Neural progenitor cell (in vitro differentiated cells): ENCODE measurements around the gene KNG1. TPM values are rescaled to one million over a fixed set of nuclear protein-coding genes. Genes with fewer than 3 reads are reported as not detected.

ENCODE experiments used
- DNase-seq: peaks from one replicate; pipeline ENCODE4 v3.0.0-alpha.2; 2016; ENCODE audit warnings: low spot score
- H2AFZ ChIP-seq: fragments of 200-600 bp; sonication (generic); replicated peaks from 2 replicates; pipeline ENCODE4 v1.6.1; 2016; ENCODE audit warnings: antibody characterized with exemption
- H3F3A ChIP-seq: fragments of 200-600 bp; sonication (generic); 2 replicates; pipeline ENCODE4 v1.6.1; 2016; ENCODE audit warnings: antibody characterized with exemption, low read depth
- H3K27ac ChIP-seq: fragments of 200-600 bp; sonication (generic); 2 replicates; pipeline ENCODE4 v1.5.1; 2016; ENCODE audit warnings: mild to moderate bottlenecking
- H3K27me3 ChIP-seq: fragments of 200-600 bp; sonication (generic); 2 replicates; pipeline ENCODE4 v1.6.1; 2016; ENCODE audit warnings: mild to moderate bottlenecking, moderate library complexity
- H3K36me3 ChIP-seq: fragments of 200-600 bp; sonication (generic); 2 replicates; pipeline ENCODE4 v1.5.1; 2016
- H3K4me1 ChIP-seq: fragments of 200-600 bp; sonication (generic); 2 replicates; pipeline ENCODE4 v1.6.1; 2016; ENCODE audit warnings: mixed run types
- H3K4me2 ChIP-seq: fragments of 200-600 bp; sonication (generic); 2 replicates; pipeline ENCODE4 v1.6.1; 2016
- H3K4me3 ChIP-seq: fragments of 200-600 bp; sonication (generic); 2 replicates; pipeline ENCODE4 v1.5.1; 2016
- H3K79me2 ChIP-seq: fragments of 200-600 bp; sonication (generic); 2 replicates; pipeline ENCODE4 v1.6.1; 2016; ENCODE audit warnings: low read depth
- H3K9ac ChIP-seq: fragments of 200-600 bp; sonication (generic); 2 replicates; pipeline ENCODE4 v1.6.1; 2016
- H3K9me3 ChIP-seq: fragments of 200-600 bp; sonication (generic); 2 replicates; pipeline ENCODE4 v1.5.1; 2016; ENCODE audit warnings: low read depth
- H4K20me1 ChIP-seq: fragments of 200-600 bp; sonication (generic); 2 replicates; pipeline ENCODE4 v1.6.1; 2016; ENCODE audit warnings: low read depth
- H3K27ac Mint-ChIP-seq: 3 replicates; pipeline ENCODE4 v1.8.0; 2021; ENCODE audit warnings: mixed read lengths
- H3K27me3 Mint-ChIP-seq: 2 replicates; pipeline ENCODE4 v1.8.0; 2022; ENCODE audit warnings: low read depth, mild to moderate bottlenecking, inconsistent platforms, moderate library complexity, mixed read lengths; ENCODE audit not compliant: insufficient read depth
- H3K36me3 Mint-ChIP-seq: 3 replicates; pipeline ENCODE4 v1.8.0; 2021; ENCODE audit warnings: mixed read lengths
- H3K4me1 Mint-ChIP-seq: 3 replicates; pipeline ENCODE4 v1.8.0; 2021; ENCODE audit warnings: mixed read lengths
- H3K4me3 Mint-ChIP-seq: 3 replicates; pipeline ENCODE4 v1.8.0; 2021; ENCODE audit warnings: mild to moderate bottlenecking, moderate library complexity, mixed read lengths
- H3K9me3 Mint-ChIP-seq: 3 replicates; pipeline ENCODE4 v1.8.0; 2020; ENCODE audit warnings: mixed read lengths
- CTCF ChIP-seq: fragments of 200-600 bp; sonication (generic); IDR thresholded peaks from 2 replicates; pipeline ENCODE4 v1.5.1; 2017; ENCODE audit warnings: antibody characterized with exemption, mild to moderate bottlenecking
- EZH2 ChIP-seq: fragments of 200-600 bp; sonication (generic); IDR thresholded peaks from 2 replicates; pipeline ENCODE4 v1.6.1; 2017; ENCODE audit warnings: antibody characterized with exemption, mild to moderate bottlenecking, moderate library complexity
- EZH2phosphoT487 ChIP-seq: fragments of 200-600 bp; sonication (generic); IDR thresholded peaks from 2 replicates; pipeline ENCODE4 v1.6.1; 2017; ENCODE audit warnings: antibody characterized with exemption
- total RNA-seq: library from RNA; depleted of rRNA; stranded (reverse); fragments of >200 nt; gene quantifications from 2 replicates; pipeline ENCODE4 v1.2.3, GENCODE V29; 2015; ENCODE audit warnings: low replicate concordance

The KNG1 gene
- total RNA-seq, 1 donor from 2014 or later: not detected

GRCh38 chr3:186670155-186670554 lies 47.0 kb upstream of the KNG1 start:
- Histone ChIP-seq H3K4me2 (no peak overlapping the region), H4K20me1 (no peaks in the 10 kb centered on the region), H3K4me1 (no peaks in the 10 kb centered on the region), H3K4me3 (no peak overlapping the region), H3K36me3 (no peaks in the 10 kb centered on the region), H3F3A (no peaks in the 10 kb centered on the region), H3K27ac (no peak overlapping the region), H3K9me3 (no peaks in the 10 kb centered on the region), H3K9ac (no peak overlapping the region), H3K27me3 (peaks cover 38% of the 10 kb centered on the region), H2AFZ (no peak overlapping the region), H3K79me2 (no peaks in the 10 kb centered on the region)
- DNase-seq: no peak
- TF ChIP-seq CTCF (no peak), EZH2phosphoT487 (no peak), EZH2 (no peak)
- Mint-ChIP-seq H3K4me1 (no peaks in the 10 kb centered on the region), H3K36me3 (no peaks in the 10 kb centered on the region), H3K27ac (no peak overlapping the region), H3K9me3 (no peaks in the 10 kb centered on the region), H3K4me3 (no peak overlapping the region), H3K27me3 (peaks cover 4% of the 10 kb centered on the region)

GRCh38 chr3:186671051-186671450 lies 46.1 kb upstream of the KNG1 start:
- no peaks in the 10 kb centered on the region for H3K9me3 ChIP-seq
- H3K4me3 ChIP-seq: no peak overlapping the region
- H3K27me3 ChIP-seq: peaks cover 29% of the 10 kb centered on the region
- no peaks in the 10 kb centered on the region for H3K36me3 Mint-ChIP-seq
- no peaks in the 10 kb centered on the region for H3F3A ChIP-seq
- peaks cover 2% of the 10 kb centered on the region for H3K27me3 Mint-ChIP-seq
- TF ChIP-seq CTCF (no peak), EZH2 (no peak), EZH2phosphoT487 (no peak)
- H3K4me1 ChIP-seq: no peaks in the 10 kb centered on the region
- H3K4me1 Mint-ChIP-seq: no peaks in the 10 kb centered on the region
- no peaks in the 10 kb centered on the region for H3K36me3 ChIP-seq
- no peak overlapping the region for H3K27ac ChIP-seq
- H3K79me2 ChIP-seq: no peaks in the 10 kb centered on the region
- no peak overlapping the region for H3K9ac ChIP-seq
- no peaks in the 10 kb centered on the region for H4K20me1 ChIP-seq
- H3K4me3 Mint-ChIP-seq: no peak overlapping the region
- DNase-seq: no peak
- H3K4me2 ChIP-seq: no peak overlapping the region
- no peak overlapping the region for H3K27ac Mint-ChIP-seq
- no peak overlapping the region for H2AFZ ChIP-seq
- no peaks in the 10 kb centered on the region for H3K9me3 Mint-ChIP-seq

GRCh38 chr3:186678604-186679003 lies 38.6 kb upstream of the KNG1 start:
- no peaks in the 10 kb centered on the region for H3K36me3 ChIP-seq
- no peak for DNase-seq
- no peaks in the 10 kb centered on the region for H3K79me2 ChIP-seq
- H4K20me1 ChIP-seq: no peaks in the 10 kb centered on the region
- H3K27me3 ChIP-seq: peaks cover 3% of the 10 kb centered on the region
- Mint-ChIP-seq H3K27ac (no peak overlapping the region), H3K4me3 (no peak overlapping the region), H3K9me3 (no peaks in the 10 kb centered on the region), H3K36me3 (no peaks in the 10 kb centered on the region), H3K27me3 (peaks cover 2% of the 10 kb centered on the region), H3K4me1 (no peaks in the 10 kb centered on the region)
- no peak overlapping the region for H3K27ac ChIP-seq
- TF ChIP-seq EZH2phosphoT487: no peak
- no peak for TF ChIP-seq EZH2
- TF ChIP-seq CTCF: no peak
- no peak overlapping the region for H3K4me3 ChIP-seq
- H3K9me3 ChIP-seq: no peaks in the 10 kb centered on the region
- H2AFZ ChIP-seq: no peak overlapping the region
- no peaks in the 10 kb centered on the region for H3F3A ChIP-seq
- no peak overlapping the region for H3K9ac ChIP-seq
- H3K4me1 ChIP-seq: no peaks in the 10 kb centered on the region
- H3K4me2 ChIP-seq: no peak overlapping the region

- no peaks in the 10 kb centered on the region for H3K36me3 Mint-ChIP-seq
These were observed 38.0 kb upstream of the KNG1 start for GRCh38 chr3:186679151-186679550.

More at GRCh38 chr3:186679151-186679550, 38.0 kb upstream of the KNG1 start:
- H3K79me2 ChIP-seq: no peaks in the 10 kb centered on the region
- Mint-ChIP-seq H3K9me3 (no peaks in the 10 kb centered on the region), H3K27ac (no peak overlapping the region), H3K4me3 (no peak overlapping the region), H3K27me3 (peaks cover 1% of the 10 kb centered on the region), H3K4me1 (no peaks in the 10 kb centered on the region)
- H3K36me3 ChIP-seq: no peaks in the 10 kb centered on the region
- no peaks in the 10 kb centered on the region for H3K9me3 ChIP-seq
- no peak overlapping the region for H3K9ac ChIP-seq
- no peak overlapping the region for H3K4me2 ChIP-seq
- no peak overlapping the region for H3K4me3 ChIP-seq
- TF ChIP-seq CTCF: no peak
- TF ChIP-seq EZH2phosphoT487: no peak
- no peaks in the 10 kb centered on the region for H3F3A ChIP-seq
- peaks cover 2% of the 10 kb centered on the region for H3K4me1 ChIP-seq
- peaks cover under 1% of the 10 kb centered on the region for H3K27me3 ChIP-seq
- no peaks in the 10 kb centered on the region for H4K20me1 ChIP-seq
- H2AFZ ChIP-seq: no peak overlapping the region
- no peak overlapping the region for H3K27ac ChIP-seq
- DNase-seq: no peak
